ENCODE data around the gene NDOR1. TPM values are rescaled to one million over a fixed set of nuclear protein-coding genes. Genes with fewer than 3 reads are reported as not detected.

NDOR1 gene
- total and polyA plus RNA-seq, 2 experiments from 2014 or later = 7.8 to 12.3 TPM

GRCh38 chr9:137198051-137198901, 7.2 kb upstream of the NDOR1 start:
- Histone ChIP-seq H3K27me3 (no peaks in the 10 kb centered on the region), H3K36me3 (replicated peaks; ENCODE audit: insufficient read depth, low read depth) (no peaks in the 10 kb centered on the region), H3K79me2 (peaks cover 85% of the 10 kb centered on the region), H2AFZ (no peak overlapping the region), H4K20me1 (ENCODE audit: insufficient read depth, poor library complexity, severe bottlenecking) (peaks cover 59% of the 10 kb centered on the region), H3K4me2 (peak overlapping the region; percentile 99), H3K9me2 (replicated peaks; ENCODE audit: insufficient read depth) (no peaks in the 10 kb centered on the region), H3K27ac (peak overlapping the region; percentile 74), H3K9me3 (ENCODE audit: low read depth) (no peaks in the 10 kb centered on the region), H3K4me3 (peak overlapping the region; percentile 36), H3K4me1 (ENCODE audit: insufficient read depth) (peaks cover 52% of the 10 kb centered on the region)
- WGBS (ENCODE audit: low lambda C conversion rate, missing lambda C conversion rate) = 83% methylated on average over 17 of the region's 19 CpGs
- TF ChIP-seq EZH2 (IDR thresholded peaks at IDR 0.05; ENCODE audit: borderline replicate concordance) (no peak), EZH2phosphoT487 (IDR thresholded peaks at IDR 0.05; ENCODE audit: low read depth, severe bottlenecking, unreplicated experiment) (no peak), CTCF (IDR thresholded peaks at IDR 0.05; ENCODE audit: poor library complexity) (no peak)
- DNase-seq (ENCODE audit: low spot score) = peak; percentile 71

- TF ChIP-seq CTCF (IDR thresholded peaks at IDR 0.05; ENCODE audit: poor library complexity) (no peak), EZH2phosphoT487 (IDR thresholded peaks at IDR 0.05; ENCODE audit: low read depth, severe bottlenecking, unreplicated experiment) (no peak), EZH2 (IDR thresholded peaks at IDR 0.05; ENCODE audit: borderline replicate concordance) (no peak)
- no peak for DNase-seq (ENCODE audit: low spot score)
- H2AFZ ChIP-seq = no peak overlapping the region
- H3K27ac ChIP-seq = peak overlapping the region; percentile 74
- H3K4me3 ChIP-seq = peak overlapping the region; percentile 36
- H3K36me3 ChIP-seq (replicated peaks; ENCODE audit: insufficient read depth, low read depth) = no peaks in the 10 kb centered on the region
- H3K79me2 ChIP-seq = peaks cover 85% of the 10 kb centered on the region
- no peaks in the 10 kb centered on the region for H3K9me2 ChIP-seq (replicated peaks; ENCODE audit: insufficient read depth)
- WGBS (ENCODE audit: low lambda C conversion rate, missing lambda C conversion rate) = 81% methylated on average over 11 of the region's 11 CpGs
- no peaks in the 10 kb centered on the region for H3K9me3 ChIP-seq (ENCODE audit: low read depth)
- peaks cover 54% of the 10 kb centered on the region for H3K4me1 ChIP-seq (ENCODE audit: insufficient read depth)
- peaks cover 53% of the 10 kb centered on the region for H4K20me1 ChIP-seq (ENCODE audit: insufficient read depth, poor library complexity, severe bottlenecking)
- no peaks in the 10 kb centered on the region for H3K27me3 ChIP-seq
- peak overlapping the region; percentile 99 for H3K4me2 ChIP-seq
These were observed 6.6 kb upstream of the NDOR1 start for GRCh38 chr9:137198902-137199283.

- no peak overlapping the region for H2AFZ ChIP-seq
- peaks cover 85% of the 10 kb centered on the region for H3K79me2 ChIP-seq
- peak overlapping the region; percentile 99 for H3K4me2 ChIP-seq
- TF ChIP-seq CTCF (IDR thresholded peaks at IDR 0.05; ENCODE audit: poor library complexity) (no peak), EZH2phosphoT487 (IDR thresholded peaks at IDR 0.05; ENCODE audit: low read depth, severe bottlenecking, unreplicated experiment) (no peak), EZH2 (IDR thresholded peaks at IDR 0.05; ENCODE audit: borderline replicate concordance) (no peak)
- H3K9me3 ChIP-seq (ENCODE audit: low read depth) = no peaks in the 10 kb centered on the region
- H3K4me1 ChIP-seq (ENCODE audit: insufficient read depth) = peaks cover 58% of the 10 kb centered on the region
- H3K4me3 ChIP-seq = peak overlapping the region; percentile 36
- H3K27ac ChIP-seq = peak overlapping the region; percentile 74
- WGBS (ENCODE audit: low lambda C conversion rate, missing lambda C conversion rate) = 26% methylated on average over 28 of the region's 51 CpGs
- no peaks in the 10 kb centered on the region for H3K27me3 ChIP-seq
- H3K36me3 ChIP-seq (replicated peaks; ENCODE audit: insufficient read depth, low read depth) = no peaks in the 10 kb centered on the region
- peaks cover 49% of the 10 kb centered on the region for H4K20me1 ChIP-seq (ENCODE audit: insufficient read depth, poor library complexity, severe bottlenecking)
- peak; percentile 46 for DNase-seq (ENCODE audit: low spot score)
- no peaks in the 10 kb centered on the region for H3K9me2 ChIP-seq (replicated peaks; ENCODE audit: insufficient read depth)
These were observed 5.9 kb upstream of the NDOR1 start for GRCh38 chr9:137199411-137200121.

Measured in hepatocyte (in vitro differentiated cells).